Astrocyte (in vitro differentiated cells and primary cell): ENCODE data around the gene OR10A4. TPM values are rescaled to one million over a fixed set of nuclear protein-coding genes. Genes with fewer than 3 reads are reported as not detected.
A peak's percentile ranks its signal among the peaks of the same experiment; 100 is the strongest.

Experiments
- DNase-seq: peaks from one replicate; pipeline ENCODE4 v3.0.0-alpha.2; 2010; ENCODE audit warnings: low read depth
- FAIRE-seq: peaks from 2 replicates; lab custom pipeline; 2011; peaks lifted over from hg19 to GRCh38; lab: Jason Lieb, UNC
- H2AFZ ChIP-seq: 2 replicates; pipeline ENCODE4 v1.6.0; 2012; ENCODE audit warnings: low read depth, low read length, inconsistent platforms
- H3K27ac ChIP-seq: 2 replicates; pipeline ENCODE4 v1.5.1; 2011; ENCODE audit warnings: low read depth, low read length, inconsistent platforms
- H3K27me3 ChIP-seq: 2 replicates; pipeline ENCODE4 v1.6.0; 2011; ENCODE audit warnings: low read length, inconsistent platforms; ENCODE audit not compliant: insufficient read depth
- H3K36me3 ChIP-seq: 2 replicates; pipeline ENCODE4 v1.5.1; 2011; ENCODE audit warnings: low read length, inconsistent platforms; ENCODE audit not compliant: insufficient read depth
- H3K4me1 ChIP-seq: 2 replicates; pipeline ENCODE4 v1.5.1; 2011; ENCODE audit warnings: low read length, inconsistent platforms; ENCODE audit not compliant: insufficient read depth
- H3K4me2 ChIP-seq: 2 replicates; pipeline ENCODE4 v1.6.0; 2012; ENCODE audit warnings: low read length, inconsistent platforms
- H3K4me3 ChIP-seq: 2 replicates; pipeline ENCODE4 v1.5.1; 2011; ENCODE audit warnings: low read depth, mild to moderate bottlenecking, low read length, inconsistent platforms; ENCODE audit not compliant: insufficient read depth
- H3K79me2 ChIP-seq: 2 replicates; pipeline ENCODE4 v1.6.0; 2012; ENCODE audit warnings: mild to moderate bottlenecking, low read length, inconsistent platforms; ENCODE audit not compliant: insufficient read depth
- H3K9ac ChIP-seq: 2 replicates; pipeline ENCODE4 v1.6.0; 2012; ENCODE audit warnings: mild to moderate bottlenecking, low read length, inconsistent platforms
- H3K9me3 ChIP-seq: 2 replicates; pipeline ENCODE4 v1.5.1; 2012; ENCODE audit warnings: low read depth, mild to moderate bottlenecking, low read length, inconsistent platforms; ENCODE audit not compliant: insufficient read depth
- H4K20me1 ChIP-seq: 2 replicates; pipeline ENCODE4 v1.6.0; 2012; ENCODE audit warnings: low read length, inconsistent platforms; ENCODE audit not compliant: insufficient read depth
- H3K27ac Mint-ChIP-seq: one replicate; pipeline ENCODE4 v1.8.0; 2021; ENCODE audit warnings: mild to moderate bottlenecking, mixed read lengths; ENCODE audit not compliant: unreplicated experiment
- H3K27me3 Mint-ChIP-seq: one replicate; pipeline ENCODE4 v1.8.0; 2021; ENCODE audit warnings: low read depth, mixed read lengths; ENCODE audit not compliant: unreplicated experiment
- H3K36me3 Mint-ChIP-seq: one replicate; pipeline ENCODE4 v1.8.0; 2021; ENCODE audit warnings: low read depth, mixed read lengths; ENCODE audit not compliant: unreplicated experiment
- H3K4me1 Mint-ChIP-seq: one replicate; pipeline ENCODE4 v1.8.0; 2021; ENCODE audit warnings: low read depth, mixed read lengths; ENCODE audit not compliant: unreplicated experiment
- H3K4me3 Mint-ChIP-seq: one replicate; pipeline ENCODE4 v1.8.0; 2021; ENCODE audit warnings: mild to moderate bottlenecking, moderate library complexity, mixed read lengths; ENCODE audit not compliant: unreplicated experiment
- H3K9me3 Mint-ChIP-seq: one replicate; pipeline ENCODE4 v1.8.0; 2021; ENCODE audit warnings: mild to moderate bottlenecking, mixed read lengths; ENCODE audit not compliant: unreplicated experiment
- EZH2 ChIP-seq: IDR thresholded peaks from 2 replicates; pipeline ENCODE4 v1.6.1; 2012; ENCODE audit warnings: mild to moderate bottlenecking, low read length, inconsistent platforms; ENCODE audit not compliant: insufficient read depth
- total RNA-seq: library from RNA; stranded (reverse); gene quantifications from 2 replicates; pipeline ENCODE4 v1.2.1, GENCODE V29; 2021
- TF ChIP-seq, protein P1 (sequence below): IDR thresholded peaks from 2 replicates; pipeline ENCODE4 v1.5.1; 2011; ENCODE audit warnings: low read depth, mild to moderate bottlenecking, inconsistent platforms, low read length, moderate library complexity; ENCODE audit not compliant: insufficient read depth

Gene OR10A4
- total RNA-seq, 1 donor from 2014 or later = not detected

DNA sequence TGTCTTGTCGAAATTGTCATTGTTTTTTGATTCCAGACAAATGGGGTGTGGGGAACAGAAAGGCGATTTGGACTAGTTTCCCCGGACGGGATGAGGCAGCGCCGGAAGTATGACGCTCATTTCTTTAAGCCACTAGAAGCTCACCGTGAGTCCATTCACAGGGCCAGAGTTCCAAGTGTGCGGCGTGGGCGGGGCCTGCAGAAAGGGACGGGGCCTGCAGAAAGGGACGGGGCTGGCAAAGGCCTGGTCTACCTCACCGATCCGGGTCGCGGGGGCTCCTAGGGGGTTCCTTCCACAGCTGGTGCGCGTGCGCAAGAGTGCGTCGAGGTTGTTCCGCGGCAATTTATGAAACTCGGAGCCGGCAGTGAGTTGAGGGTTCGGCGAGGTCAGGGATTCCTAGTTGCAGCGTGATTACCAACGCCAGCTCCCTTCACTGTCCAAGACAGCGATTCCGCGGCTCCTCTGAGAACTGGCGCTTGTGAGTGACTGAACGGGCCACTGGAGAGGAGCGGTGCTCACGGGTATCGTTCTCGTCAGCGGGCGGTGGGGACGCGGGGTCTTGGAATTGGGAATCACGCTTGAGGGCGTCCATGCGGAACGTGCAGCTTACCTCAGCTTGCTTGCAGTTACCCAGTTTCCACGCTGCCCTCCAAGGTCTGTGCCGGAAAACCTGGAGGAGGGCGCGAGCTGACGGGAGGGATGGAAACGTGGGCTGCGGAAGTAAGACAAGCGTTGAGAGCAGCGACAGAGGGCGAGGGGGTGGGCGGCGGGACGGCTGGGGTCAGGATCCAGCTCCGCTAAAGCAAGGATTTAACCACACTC is 50.0 kb downstream of the OR10A4 start, which contains the start of gene ZNF215:
ZNF215 (plus strand) TSS at position 219 of the 822 bp plus-strand sequence. CDS start 5,847 bp downstream, outside the sequence.
- peak within 1 kb of the TSS; percentile 63 for H3K27ac ChIP-seq
- no peaks in the 10 kb centered on the region for H3K27me3 ChIP-seq
- H3K4me2 ChIP-seq = peak within 1 kb of the TSS; percentile 96
- H3K9me3 ChIP-seq = no peaks in the 10 kb centered on the region
- H4K20me1 ChIP-seq = no peaks in the 10 kb centered on the region
- H3K4me3 Mint-ChIP-seq = peak within 1 kb of the TSS; percentile 97
- peak within 1 kb of the TSS; percentile 99 for H2AFZ ChIP-seq
- peaks cover 2% of the 10 kb centered on the region for H3K4me1 Mint-ChIP-seq
- peak within 1 kb of the TSS; percentile 89 for H3K9ac ChIP-seq
- H3K79me2 ChIP-seq = peaks cover 6% of the 10 kb centered on the region
- H3K4me1 ChIP-seq = peaks cover 12% of the 10 kb centered on the region
- TF ChIP-seq EZH2 = no peak
- TF ChIP-seq, protein P1, sequence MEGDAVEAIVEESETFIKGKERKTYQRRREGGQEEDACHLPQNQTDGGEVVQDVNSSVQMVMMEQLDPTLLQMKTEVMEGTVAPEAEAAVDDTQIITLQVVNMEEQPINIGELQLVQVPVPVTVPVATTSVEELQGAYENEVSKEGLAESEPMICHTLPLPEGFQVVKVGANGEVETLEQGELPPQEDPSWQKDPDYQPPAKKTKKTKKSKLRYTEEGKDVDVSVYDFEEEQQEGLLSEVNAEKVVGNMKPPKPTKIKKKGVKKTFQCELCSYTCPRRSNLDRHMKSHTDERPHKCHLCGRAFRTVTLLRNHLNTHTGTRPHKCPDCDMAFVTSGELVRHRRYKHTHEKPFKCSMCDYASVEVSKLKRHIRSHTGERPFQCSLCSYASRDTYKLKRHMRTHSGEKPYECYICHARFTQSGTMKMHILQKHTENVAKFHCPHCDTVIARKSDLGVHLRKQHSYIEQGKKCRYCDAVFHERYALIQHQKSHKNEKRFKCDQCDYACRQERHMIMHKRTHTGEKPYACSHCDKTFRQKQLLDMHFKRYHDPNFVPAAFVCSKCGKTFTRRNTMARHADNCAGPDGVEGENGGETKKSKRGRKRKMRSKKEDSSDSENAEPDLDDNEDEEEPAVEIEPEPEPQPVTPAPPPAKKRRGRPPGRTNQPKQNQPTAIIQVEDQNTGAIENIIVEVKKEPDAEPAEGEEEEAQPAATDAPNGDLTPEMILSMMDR = no peak
- no peaks in the 10 kb centered on the region for H3K9me3 Mint-ChIP-seq
- peak within 1 kb of the TSS; percentile 91 for H3K4me3 ChIP-seq
- DNase-seq = peak; percentile 82
- H3K27ac Mint-ChIP-seq = peak within 1 kb of the TSS; percentile 79
- H3K36me3 ChIP-seq = no peaks in the 10 kb centered on the region
- no peak for FAIRE-seq
- H3K36me3 Mint-ChIP-seq = no peaks in the 10 kb centered on the region
- no peaks in the 10 kb centered on the region for H3K27me3 Mint-ChIP-seq

- peak overlapping the region; percentile 91 for H3K4me3 ChIP-seq
- peak overlapping the region; percentile 99 for H2AFZ ChIP-seq
- no peaks in the 10 kb centered on the region for H4K20me1 ChIP-seq
- H3K27ac ChIP-seq = peak overlapping the region; percentile 63
- Mint-ChIP-seq H3K4me1 (peaks cover 2% of the 10 kb centered on the region), H3K4me3 (peak overlapping the region; percentile 97), H3K36me3 (no peaks in the 10 kb centered on the region), H3K9me3 (no peaks in the 10 kb centered on the region), H3K27ac (no peak overlapping the region), H3K27me3 (no peaks in the 10 kb centered on the region)
- peak overlapping the region; percentile 89 for H3K9ac ChIP-seq
- H3K9me3 ChIP-seq = no peaks in the 10 kb centered on the region
- H3K4me2 ChIP-seq = peak overlapping the region; percentile 96
- TF ChIP-seq, protein P1 = no peak
- TF ChIP-seq EZH2 = no peak
- FAIRE-seq = no peak
- peaks cover 12% of the 10 kb centered on the region for H3K4me1 ChIP-seq
- DNase-seq = peak; percentile 18
- H3K27me3 ChIP-seq = no peaks in the 10 kb centered on the region
- peaks cover 6% of the 10 kb centered on the region for H3K79me2 ChIP-seq
- H3K36me3 ChIP-seq = no peaks in the 10 kb centered on the region
These were observed 50.7 kb downstream of the OR10A4 start for GRCh38 chr11:6927030-6927617.

Other genes starting within 250 kb of the OR10A4 start
- gene DCHS1, start 220.8 kb upstream of the OR10A4 start, total RNA-seq = 7.7 and 8.4 TPM in 2 replicates
- gene MRPL17, start 193.3 kb upstream of the OR10A4 start, total RNA-seq = 89.2 and 89.9 TPM in 2 replicates
- gene OR2AG2, start 104.6 kb upstream of the OR10A4 start, total RNA-seq = 0.07 and 0.27 TPM in 2 replicates
- gene OR2AG1, start 93.6 kb upstream of the OR10A4 start, total RNA-seq = not detected in 2 replicates
- gene OR6A2, start 76.9 kb upstream of the OR10A4 start, total RNA-seq = 0.09 TPM in 1 of 2 replicates, not detected in the other
- gene OR10A5, start 30.9 kb upstream of the OR10A4 start, total RNA-seq = not detected in 2 replicates
- gene OR10A2, start 13.6 kb upstream of the OR10A4 start, total RNA-seq = not detected in 2 replicates
- gene OR2D2, start 15.9 kb downstream of the OR10A4 start, total RNA-seq = 0.39 TPM in 1 of 2 replicates, not detected in the other
- gene OR2D3, start 44.4 kb downstream of the OR10A4 start, total RNA-seq = not detected in 2 replicates
- gene ZNF215, start 49.8 kb downstream of the OR10A4 start, total RNA-seq = 2.1 and 2.9 TPM in 2 replicates
- 0.93 and 0.94 TPM in 2 replicates for gene ZNF214, start 143.7 kb downstream of the OR10A4 start, total RNA-seq
- not detected in 2 replicates for gene NLRP14, start 143.9 kb downstream of the OR10A4 start, total RNA-seq
- not detected in 2 replicates for gene RBMXL2, start 212.4 kb downstream of the OR10A4 start, total RNA-seq